ENCODE measurements around the gene ZNF469.

The ZNF469 gene

DNA sequence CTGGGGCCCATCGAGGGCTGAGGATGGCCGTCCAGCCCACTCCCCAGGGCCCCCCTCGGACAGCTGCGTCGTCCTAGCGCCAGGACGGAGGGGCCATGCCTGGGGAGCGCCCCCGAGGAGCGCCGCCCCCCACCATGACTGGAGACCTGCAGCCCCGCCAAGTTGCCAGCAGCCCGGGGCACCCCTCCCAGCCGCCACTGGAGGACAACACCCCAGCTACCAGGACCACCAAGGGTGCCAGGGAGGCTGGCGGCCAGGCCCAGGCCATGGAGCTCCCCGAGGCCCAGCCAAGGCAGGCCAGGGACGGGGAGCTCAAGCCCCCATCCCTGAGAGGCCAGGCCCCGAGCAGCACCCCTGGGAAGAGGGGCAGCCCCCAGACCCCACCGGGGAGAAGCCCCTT, 44.6 kb downstream of the ZNF469 start:
- no peak for DNase-seq (ENCODE audit: low read depth)

DNA sequence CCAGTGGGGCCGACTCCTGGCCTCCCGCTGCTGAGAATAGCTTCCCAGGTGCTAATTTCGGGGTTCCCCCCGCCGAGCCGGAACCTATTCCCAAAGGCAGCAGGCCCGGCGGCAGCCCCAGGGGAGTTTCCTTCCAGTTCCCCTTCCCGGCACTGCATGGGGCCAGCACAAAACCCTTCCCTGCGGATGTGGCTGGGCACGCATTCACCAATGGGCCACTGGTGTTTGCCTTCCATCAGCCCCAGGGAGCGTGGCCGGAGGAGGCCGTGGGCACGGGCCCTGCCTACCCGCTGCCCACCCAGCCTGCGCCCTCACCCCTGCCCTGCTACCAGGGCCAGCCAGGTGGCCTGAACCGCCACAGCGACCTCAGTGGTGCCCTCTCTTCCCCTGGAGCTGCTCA, 45.4 kb downstream of the ZNF469 start:
- DNase-seq (ENCODE audit: low read depth) = no peak

DNA sequence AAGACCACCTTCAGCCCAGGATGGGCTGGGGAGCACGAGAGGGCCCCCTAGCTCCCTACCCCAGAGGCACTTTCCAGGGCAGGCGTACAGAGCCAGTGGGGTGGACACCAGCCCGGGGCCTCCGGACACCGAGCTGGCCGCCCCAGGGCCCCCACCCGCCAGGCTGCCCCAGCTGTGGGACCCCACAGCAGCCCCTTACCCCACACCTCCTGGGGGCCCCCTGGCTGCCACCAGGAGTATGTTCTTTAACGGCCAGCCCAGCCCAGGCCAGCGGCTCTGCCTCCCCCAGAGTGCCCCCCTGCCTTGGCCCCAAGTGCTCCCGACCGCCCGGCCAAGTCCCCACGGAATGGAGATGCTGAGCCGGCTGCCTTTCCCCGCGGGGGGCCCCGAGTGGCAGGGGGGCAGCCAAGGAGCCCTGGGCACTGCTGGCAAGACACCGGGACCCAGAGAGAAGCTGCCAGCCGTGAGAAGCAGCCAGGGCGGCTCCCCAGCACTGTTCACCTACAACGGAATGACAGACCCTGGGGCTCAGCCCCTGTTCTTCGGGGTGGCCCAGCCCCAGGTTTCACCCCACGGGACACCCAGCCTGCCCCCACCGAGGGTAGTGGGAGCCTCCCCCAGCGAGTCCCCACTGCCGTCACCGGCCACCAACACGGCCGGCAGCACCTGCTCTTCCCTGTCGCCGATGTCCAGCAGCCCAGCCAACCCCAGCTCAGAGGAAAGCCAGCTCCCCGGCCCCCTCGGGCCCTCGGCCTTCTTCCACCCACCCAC, 46.0 kb downstream of the ZNF469 start:
- no peak for DNase-seq (ENCODE audit: low read depth)

DNA sequence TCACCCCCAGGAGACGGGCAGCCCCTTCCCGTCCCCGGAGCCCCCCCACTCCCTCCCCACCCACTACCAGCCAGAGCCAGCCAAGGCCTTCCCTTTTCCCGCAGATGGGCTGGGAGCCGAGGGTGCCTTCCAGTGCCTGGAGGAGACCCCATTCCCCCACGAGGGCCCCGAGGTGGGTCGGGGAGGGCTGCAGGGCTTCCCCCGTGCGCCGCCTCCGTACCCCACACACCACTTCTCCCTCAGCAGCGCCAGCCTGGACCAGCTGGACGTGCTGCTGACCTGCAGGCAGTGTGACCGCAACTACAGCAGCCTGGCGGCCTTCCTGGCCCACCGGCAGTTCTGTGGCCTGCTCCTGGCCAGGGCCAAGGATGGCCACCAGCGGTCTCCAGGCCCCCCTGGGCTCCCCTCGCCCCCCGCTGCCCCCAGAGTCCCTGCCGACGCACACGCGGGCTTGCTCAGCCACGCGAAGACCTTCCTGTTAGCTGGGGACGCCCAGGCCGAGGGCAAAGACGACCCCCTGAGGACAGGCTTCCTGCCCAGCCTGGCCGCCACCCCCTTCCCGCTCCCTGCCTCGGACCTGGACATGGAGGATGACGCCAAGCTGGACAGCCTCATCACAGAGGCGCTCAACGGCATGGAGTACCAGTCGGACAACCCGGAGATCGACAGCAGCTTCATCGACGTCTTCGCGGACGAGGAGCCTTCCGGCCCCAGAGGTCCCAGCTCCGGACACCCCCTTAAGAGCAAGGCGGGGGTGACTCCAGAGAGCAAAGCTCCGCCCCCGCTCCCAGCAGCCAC, 46.8 kb downstream of the ZNF469 start:
- no peak for DNase-seq (ENCODE audit: low read depth)

DNA sequence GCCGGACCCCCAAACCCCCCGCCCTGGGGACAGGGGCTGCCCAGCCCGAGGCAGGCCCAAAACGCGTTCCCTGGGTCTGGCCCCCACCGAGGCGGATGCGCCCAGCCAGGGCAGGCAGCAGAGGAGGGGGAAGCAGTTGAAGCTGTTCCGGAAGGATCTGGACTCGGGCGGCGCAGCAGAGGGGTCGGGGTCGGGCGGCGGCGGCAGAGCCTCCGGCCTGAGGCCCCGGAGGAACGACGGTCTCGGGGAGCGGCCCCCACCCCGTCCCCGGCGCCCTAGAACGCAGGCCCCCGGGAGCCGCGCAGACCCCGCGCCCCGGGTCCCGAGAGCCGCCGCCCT, 47.4 kb downstream of the ZNF469 start:
- no peak for DNase-seq (ENCODE audit: low read depth)

DNA sequence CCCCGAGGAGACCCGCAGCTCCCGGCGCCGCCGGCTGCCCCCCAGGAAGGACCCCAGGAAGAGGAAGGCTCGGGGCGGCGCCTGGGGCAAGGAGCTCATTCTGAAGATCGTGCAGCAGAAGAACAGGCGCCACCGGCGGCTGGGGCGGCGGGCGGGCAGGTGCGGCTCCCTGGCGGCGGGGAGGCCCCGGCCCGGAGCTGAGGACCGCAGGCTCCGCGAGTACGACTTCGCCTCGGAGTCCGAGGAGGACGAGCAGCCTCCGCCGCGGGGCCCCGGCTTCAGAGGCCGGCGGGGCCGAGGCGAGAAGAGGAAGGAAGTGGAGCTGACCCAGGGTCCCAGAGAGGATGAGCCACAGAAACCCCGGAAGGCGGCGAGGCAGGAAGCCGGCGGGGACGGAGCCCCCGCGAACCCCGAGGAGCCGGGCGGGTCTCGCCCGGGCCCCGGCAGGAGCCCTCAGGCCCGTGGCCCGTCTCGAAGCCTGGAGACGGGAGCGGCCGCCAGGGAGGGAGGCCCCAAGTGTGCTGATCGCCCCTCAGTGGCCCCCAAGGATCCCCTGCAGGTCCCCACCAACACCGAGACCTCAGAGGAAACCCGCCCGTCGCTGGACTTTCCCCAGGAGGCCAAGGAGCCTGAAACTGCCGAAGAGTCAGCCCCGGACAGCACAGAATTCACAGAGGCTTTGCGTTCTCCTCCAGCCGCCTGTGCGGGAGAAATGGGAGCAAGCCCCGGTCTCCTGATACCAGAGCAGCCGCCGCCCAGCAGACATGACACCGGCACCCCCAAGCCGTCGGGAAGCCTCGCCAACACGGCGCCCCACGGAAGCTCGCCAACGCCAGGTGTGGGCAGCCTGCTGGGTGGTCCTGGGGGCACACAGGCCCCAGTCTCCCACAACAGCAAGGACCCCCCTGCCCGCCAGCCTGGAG, 48.0 kb downstream of the ZNF469 start:
- DNase-seq (ENCODE audit: low read depth) = peak; percentile 24

DNA sequence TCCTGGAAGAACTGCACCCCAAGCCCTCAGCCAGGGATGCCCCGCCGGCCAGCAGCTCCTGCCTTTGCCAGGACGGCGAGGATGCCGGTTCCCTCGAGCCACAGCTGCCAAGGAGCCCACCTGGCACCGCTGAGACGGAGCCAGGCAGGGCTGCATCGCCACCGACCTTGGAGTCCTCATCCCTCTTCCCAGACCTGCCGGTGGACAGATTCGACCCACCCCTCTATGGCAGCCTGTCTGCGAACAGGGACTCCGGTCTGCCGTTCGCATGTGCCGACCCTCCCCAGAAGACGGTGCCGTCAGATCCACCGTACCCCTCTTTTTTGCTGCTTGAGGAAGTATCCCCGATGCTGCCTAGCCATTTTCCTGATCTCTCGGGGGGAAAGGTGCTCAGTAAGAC, 48.9 kb downstream of the ZNF469 start:
- DNase-seq (ENCODE audit: low read depth) = no peak

DNA sequence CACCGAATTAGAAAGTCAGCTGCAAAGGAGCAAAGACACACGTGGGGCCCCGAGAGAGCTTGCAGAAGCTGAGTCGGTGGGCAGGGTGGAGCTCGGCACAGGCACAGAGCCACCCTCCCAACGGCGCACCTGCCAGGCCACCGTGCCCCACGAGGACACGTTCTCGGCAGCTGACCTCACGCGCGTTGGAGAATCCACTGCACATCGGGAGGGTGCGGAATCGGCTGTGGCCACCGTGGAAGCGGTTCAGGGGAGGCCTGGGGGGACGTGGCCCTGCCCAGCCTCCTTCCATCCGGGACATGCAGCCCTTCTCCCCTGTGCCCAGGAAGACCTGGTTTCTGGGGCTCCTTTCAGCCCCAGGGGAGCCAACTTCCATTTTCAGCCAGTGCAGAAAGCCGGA, 49.4 kb downstream of the ZNF469 start:
- DNase-seq (ENCODE audit: low read depth) = no peak
